Activated naive CD4-positive, alpha-beta T cell treated with anti-CD3 and anti-CD28 coated beads for 36 hours (primary cell): ENCODE results near the gene CRYBG1. TPM values are rescaled to one million over a fixed set of nuclear protein-coding genes. Genes with fewer than 3 reads are reported as not detected.
A peak's percentile ranks its signal among the peaks of the same experiment; 100 is the strongest.

Source experiments
- CTCF ChIA-PET: fragments of 350-600 bp; sonication (Branson Sonifier 250); formaldehyde crosslinking; loops from one replicate; lab custom pipeline; 2021; ENCODE audit warnings: antibody characterized with exemption; lab: Charles Lee
- DNase-seq: peaks from one replicate; pipeline ENCODE4 v3.0.0-alpha.2; 2020
- H3K27ac Mint-ChIP-seq: one replicate; pipeline ENCODE4 v1.8.0; 2021; ENCODE audit warnings: mild to moderate bottlenecking, mixed read lengths
- H3K27me3 Mint-ChIP-seq: one replicate; pipeline ENCODE4 v1.8.0; 2021; ENCODE audit warnings: low read depth, mixed read lengths
- H3K36me3 Mint-ChIP-seq: one replicate; pipeline ENCODE4 v1.8.0; 2021; ENCODE audit warnings: low read depth, mixed read lengths
- H3K4me1 Mint-ChIP-seq: one replicate; pipeline ENCODE4 v1.8.0; 2021; ENCODE audit warnings: low read depth, mixed read lengths
- H3K4me3 Mint-ChIP-seq: one replicate; pipeline ENCODE4 v1.8.0; 2021; ENCODE audit warnings: mild to moderate bottlenecking, moderate library complexity, mixed read lengths
- H3K9me3 Mint-ChIP-seq: one replicate; pipeline ENCODE4 v1.8.0; 2021; ENCODE audit warnings: mixed read lengths
- intact Hi-C: fragments of 100-400 bp; cut with micrococcal nuclease; formaldehyde crosslinking; loops from one replicate; pipeline ENCODE4 v1.15.1; 2023
- total RNA-seq, 2 experiments: library from RNA; stranded (reverse); gene quantifications; one replicate each; pipeline ENCODE4 v1.2.3, GENCODE V29; 2021

Gene CRYBG1
- total RNA-seq, 2 experiments from 2014 or later, result 12.9 to 13.0 TPM

- Mint-ChIP-seq H3K4me1 (peaks cover 7% of the 10 kb centered on the region), H3K27ac (no peak overlapping the region), H3K27me3 (no peaks in the 10 kb centered on the region), H3K36me3 (no peaks in the 10 kb centered on the region), H3K9me3 (no peaks in the 10 kb centered on the region), H3K4me3 (no peak overlapping the region)
- no peak for DNase-seq
- CTCF ChIA-PET, result no interaction called here
- intact Hi-C loops, result no loop called here
These were observed 134.5 kb downstream of the CRYBG1 start for GRCh38 chr6:106495014-106495413.

- CTCF ChIA-PET, result interaction anchor here (1.0 kb wide), 1 partner anchor 51 kb away, joined by 3 read pairs; no protein-coding TSS in a partner anchor
- DNase-seq, result no peak
- Mint-ChIP-seq H3K27ac (no peak overlapping the region), H3K9me3 (no peaks in the 10 kb centered on the region), H3K4me1 (peaks cover 7% of the 10 kb centered on the region), H3K36me3 (no peaks in the 10 kb centered on the region), H3K27me3 (no peaks in the 10 kb centered on the region), H3K4me3 (no peak overlapping the region)
- intact Hi-C loops, result no loop called here
These were observed 136.3 kb downstream of the CRYBG1 start for GRCh38 chr6:106496823-106497222.

GRCh38 chr6:106501960-106502371, 141.4 kb downstream of the CRYBG1 start:
- Mint-ChIP-seq H3K27ac (no peak overlapping the region), H3K4me1 (no peaks in the 10 kb centered on the region), H3K4me3 (no peak overlapping the region), H3K36me3 (no peaks in the 10 kb centered on the region), H3K27me3 (no peaks in the 10 kb centered on the region), H3K9me3 (no peaks in the 10 kb centered on the region)
- no peak for DNase-seq
- CTCF ChIA-PET, result interaction anchor here (1.4 kb wide), 1 partner anchor 8 kb away, joined by 4 read pairs; no protein-coding TSS in a partner anchor
- intact Hi-C loops, result no loop called here

DNA sequence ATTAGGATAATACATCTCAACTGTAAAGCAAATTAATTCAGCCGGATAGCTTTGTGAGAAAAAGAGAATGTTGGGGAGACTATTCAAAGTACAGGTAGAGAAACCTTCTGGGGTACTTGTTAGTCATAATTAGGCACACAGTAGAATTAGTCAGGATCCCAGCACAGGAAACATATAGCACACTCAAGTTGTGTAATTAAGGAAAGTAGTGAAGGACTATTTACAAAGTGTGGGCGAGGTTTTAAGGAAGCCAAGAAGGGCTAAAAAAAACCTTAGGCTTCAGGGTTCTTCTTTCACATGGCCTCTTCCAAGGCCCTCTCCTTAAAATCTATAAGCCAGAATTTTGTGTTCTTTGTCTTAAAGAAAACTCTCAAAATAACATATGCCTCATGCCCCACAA, 142.0 kb downstream of the CRYBG1 start:
- Mint-ChIP-seq H3K27me3 (no peaks in the 10 kb centered on the region), H3K9me3 (no peaks in the 10 kb centered on the region), H3K4me3 (no peak overlapping the region), H3K4me1 (no peaks in the 10 kb centered on the region), H3K36me3 (no peaks in the 10 kb centered on the region), H3K27ac (no peak overlapping the region)
- intact Hi-C loops, result no loop called here
- CTCF ChIA-PET, result no interaction called here
- DNase-seq, result no peak

DNA sequence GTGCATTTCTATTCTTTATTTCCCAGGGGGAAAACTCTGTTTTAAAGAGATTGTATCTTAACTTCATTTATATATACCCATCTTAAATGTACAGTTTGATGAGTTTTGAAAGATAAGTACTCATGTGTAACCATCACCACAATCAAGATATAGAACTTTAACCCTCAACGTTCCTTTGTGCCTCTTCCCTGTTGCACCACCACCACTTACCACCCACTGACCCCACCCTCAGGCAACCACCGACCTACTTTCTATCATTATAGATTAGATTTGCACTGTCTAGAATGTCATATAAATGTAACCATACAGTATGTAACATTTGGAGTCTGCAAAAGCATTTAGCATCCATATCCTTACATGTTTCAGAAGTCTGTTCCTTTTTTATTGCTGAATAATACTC, 147.8 kb downstream of the CRYBG1 start:
- H3K27me3 Mint-ChIP-seq, result peaks cover 4% of the 10 kb centered on the region
- intact Hi-C loops, result no loop called here
- no peak overlapping the region for H3K4me3 Mint-ChIP-seq
- CTCF ChIA-PET, result interaction anchor here (0.6 to 3.1 kb wide), 5 partner anchors 45 to 422 kb away, joined by 3 to 18 read pairs (median 7); no protein-coding TSS in a partner anchor
- H3K9me3 Mint-ChIP-seq, result no peaks in the 10 kb centered on the region
- DNase-seq, result no peak
- no peak overlapping the region for H3K27ac Mint-ChIP-seq
- H3K4me1 Mint-ChIP-seq, result peaks cover 17% of the 10 kb centered on the region
- peaks cover 2% of the 10 kb centered on the region for H3K36me3 Mint-ChIP-seq

- intact Hi-C loops, result no loop called here
- Mint-ChIP-seq H3K4me3 (no peak overlapping the region), H3K36me3 (peaks cover 2% of the 10 kb centered on the region), H3K9me3 (no peaks in the 10 kb centered on the region), H3K27me3 (peaks cover 4% of the 10 kb centered on the region), H3K27ac (no peak overlapping the region), H3K4me1 (peaks cover 23% of the 10 kb centered on the region)
- CTCF ChIA-PET, result interaction anchor here (1.0 to 5.4 kb wide), 10 partner anchors 13 to 64 kb away, joined by 3 to 53 read pairs (median 6); no protein-coding TSS in a partner anchor
- no peak for DNase-seq
These were observed 148.3 kb downstream of the CRYBG1 start for GRCh38 chr6:106508834-106509233.

DNA sequence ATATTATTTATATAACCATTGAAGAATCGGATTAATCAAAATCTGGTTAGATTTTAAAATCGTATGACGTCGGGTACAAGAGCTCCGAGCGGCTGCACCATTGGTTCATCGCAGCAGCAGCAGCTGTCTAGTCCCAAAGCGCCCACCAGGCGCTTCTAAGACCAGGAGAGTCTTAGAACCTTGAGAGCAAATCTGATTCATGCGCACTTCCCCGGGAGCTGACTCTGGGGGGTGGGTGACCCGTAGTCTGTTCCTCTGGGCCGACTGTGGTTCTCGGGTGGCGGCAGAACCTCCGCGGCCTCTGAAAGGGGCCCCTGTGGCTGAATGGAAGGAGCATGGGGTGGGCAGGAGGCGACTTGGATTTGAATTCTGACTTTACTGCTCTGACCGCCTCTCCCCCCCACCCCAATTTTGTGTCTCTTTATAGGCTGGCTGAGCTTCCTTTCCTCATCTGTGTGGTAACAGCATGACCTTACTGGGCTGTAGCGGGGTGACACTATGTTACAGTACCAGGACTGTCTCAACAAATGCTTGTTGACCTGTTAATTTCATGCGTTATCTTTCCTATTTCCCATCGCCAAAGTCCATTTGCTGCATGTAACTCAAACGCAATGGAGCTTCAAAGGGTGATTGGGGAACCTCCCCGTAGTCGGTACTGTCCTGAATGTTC, 149.0 kb downstream of the CRYBG1 start:
- Mint-ChIP-seq H3K36me3 (peaks cover 2% of the 10 kb centered on the region), H3K9me3 (no peaks in the 10 kb centered on the region), H3K4me1 (peaks cover 30% of the 10 kb centered on the region), H3K27me3 (peaks cover 4% of the 10 kb centered on the region), H3K4me3 (peak overlapping the region; percentile 89), H3K27ac (peak overlapping the region; percentile 8)
- intact Hi-C loops, result loop anchor here (1.0 to 10.0 kb wide), 5 partner anchors 15 to 1445 kb away; partner anchors contain the start of genes ATG5 and SEC63
- CTCF ChIA-PET, result interaction anchor here (1.0 to 5.4 kb wide), 13 partner anchors 8 to 65 kb away, joined by 3 to 53 read pairs (median 5); no protein-coding TSS in a partner anchor
- DNase-seq, result peak; percentile 34

DNA sequence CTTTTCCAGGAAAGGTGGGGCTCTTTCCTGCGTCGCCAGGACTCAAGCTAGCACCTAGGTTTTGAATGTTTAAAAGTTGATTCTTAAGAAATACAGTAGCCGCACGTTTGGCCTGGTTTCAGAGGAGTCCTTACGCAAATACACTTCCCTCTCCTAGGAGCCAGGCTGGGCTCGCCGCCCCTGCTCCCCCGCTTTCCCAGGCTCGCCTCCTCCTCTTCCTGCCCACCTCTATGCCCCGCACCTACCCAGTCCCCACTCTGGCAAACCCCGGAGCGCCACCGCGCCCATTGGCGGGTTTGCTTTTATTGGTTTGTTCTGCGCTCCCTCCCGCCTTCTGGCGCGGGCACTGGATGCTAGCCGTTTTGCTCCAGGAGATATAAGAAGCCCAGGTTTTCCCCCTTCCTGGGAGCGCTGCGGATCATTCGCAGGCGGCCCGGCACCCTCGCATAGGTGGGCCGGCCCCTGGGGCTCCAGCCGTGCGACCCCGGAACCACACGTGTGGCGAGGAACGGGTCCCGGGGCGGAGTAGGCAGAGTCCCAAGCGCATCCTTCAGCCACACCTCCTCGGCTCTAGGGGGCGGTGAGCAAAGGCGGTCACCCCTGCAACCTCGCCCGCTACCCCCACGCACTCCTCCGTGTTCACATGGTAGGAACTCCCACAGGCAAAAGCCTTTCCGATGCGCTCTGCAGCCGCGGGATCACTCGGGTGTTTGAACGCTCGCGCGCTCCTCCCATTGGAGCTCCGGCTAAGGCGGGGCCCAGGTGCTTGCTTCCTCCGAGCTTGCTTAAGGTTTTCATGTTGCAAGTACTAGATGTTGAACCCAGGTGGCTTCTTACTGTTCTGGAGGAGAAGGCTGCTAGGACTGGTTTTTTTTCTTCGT, 149.8 kb downstream of the CRYBG1 start:
- Mint-ChIP-seq H3K36me3 (peaks cover 2% of the 10 kb centered on the region), H3K27me3 (peaks cover 4% of the 10 kb centered on the region), H3K4me1 (peaks cover 38% of the 10 kb centered on the region), H3K4me3 (peak overlapping the region; percentile 89), H3K9me3 (no peaks in the 10 kb centered on the region), H3K27ac (peak overlapping the region; percentile 47)
- peak; percentile 83 for DNase-seq
- CTCF ChIA-PET, result interaction anchor here (0.5 to 5.4 kb wide), 17 partner anchors 9 to 311 kb away, joined by 3 to 53 read pairs (median 5); no protein-coding TSS in a partner anchor
- intact Hi-C loops, result loop anchor here (1.0 to 10.0 kb wide), 5 partner anchors 14 to 1444 kb away; partner anchors contain the start of genes ATG5 and SEC63

- DNase-seq, result peak; percentile 61
- peaks cover 44% of the 10 kb centered on the region for H3K4me1 Mint-ChIP-seq
- intact Hi-C loops, result loop anchor here (2.0 to 10.0 kb wide), 5 partner anchors 13 to 1443 kb away; partner anchors contain the start of genes CRYBG1 and SEC63
These were observed 151.0 kb downstream of the CRYBG1 start for GRCh38 chr6:106511288-106512047.

DNA sequence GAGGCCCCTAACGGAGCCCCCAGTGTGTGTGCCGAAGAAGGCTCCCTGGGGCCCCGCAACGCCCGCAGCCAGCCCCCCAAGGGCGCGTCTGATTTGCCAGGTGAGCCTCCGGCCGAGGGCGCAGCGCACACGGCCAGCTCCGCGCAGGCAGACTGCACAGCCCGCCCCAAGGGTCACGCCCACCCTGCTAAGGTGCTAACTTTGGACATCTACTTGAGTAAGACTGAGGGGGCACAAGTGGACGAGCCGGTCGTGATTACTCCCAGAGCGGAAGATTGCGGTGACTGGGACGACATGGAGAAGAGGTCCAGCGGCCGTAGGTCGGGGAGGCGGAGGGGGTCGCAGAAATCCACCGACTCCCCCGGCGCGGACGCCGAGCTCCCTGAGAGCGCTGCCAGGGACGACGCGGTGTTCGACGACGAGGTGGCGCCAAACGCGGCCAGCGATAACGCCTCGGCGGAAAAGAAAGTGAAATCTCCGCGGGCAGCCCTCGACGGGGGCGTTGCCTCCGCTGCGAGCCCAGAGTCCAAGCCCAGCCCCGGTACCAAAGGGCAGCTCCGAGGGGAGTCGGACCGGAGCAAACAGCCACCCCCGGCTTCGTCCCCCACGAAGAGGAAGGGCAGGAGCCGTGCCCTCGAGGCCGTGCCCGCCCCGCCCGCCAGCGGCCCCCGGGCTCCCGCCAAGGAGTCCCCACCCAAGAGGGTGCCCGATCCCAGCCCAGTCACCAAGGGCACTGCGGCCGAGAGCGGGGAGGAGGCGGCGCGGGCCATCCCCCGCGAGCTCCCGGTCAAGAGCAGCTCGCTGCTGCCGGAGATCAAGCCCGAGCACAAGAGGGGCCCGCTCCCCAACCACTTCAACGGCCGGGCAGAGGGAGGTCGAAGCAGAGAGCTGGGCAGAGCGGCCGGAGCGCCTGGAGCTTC, 151.8 kb downstream of the CRYBG1 start:
- Mint-ChIP-seq H3K4me3 (peak overlapping the region; percentile 89), H3K27me3 (peaks cover 4% of the 10 kb centered on the region), H3K4me1 (peaks cover 49% of the 10 kb centered on the region), H3K36me3 (peaks cover 2% of the 10 kb centered on the region), H3K27ac (peak overlapping the region; percentile 87), H3K9me3 (no peaks in the 10 kb centered on the region)
- intact Hi-C loops, result loop anchor here (2.0 to 10.0 kb wide), 4 partner anchors 34 to 1442 kb away; partner anchors contain the start of genes CRYBG1 and SEC63
- CTCF ChIA-PET, result interaction anchor here (0.7 to 5.4 kb wide), 17 partner anchors 10 to 173 kb away, joined by 3 to 53 read pairs (median 6); no protein-coding TSS in a partner anchor
- peak; percentile 81 for DNase-seq

More at GRCh38 chr6:106511288-106512047, 151.0 kb downstream of the CRYBG1 start:
- CTCF ChIA-PET, result interaction anchor here (0.5 to 5.4 kb wide), 17 partner anchors 10 to 172 kb away, joined by 3 to 53 read pairs (median 6); no protein-coding TSS in a partner anchor
- Mint-ChIP-seq H3K27me3 (peaks cover 4% of the 10 kb centered on the region), H3K36me3 (peaks cover 2% of the 10 kb centered on the region), H3K9me3 (no peaks in the 10 kb centered on the region), H3K27ac (peak overlapping the region; percentile 51), H3K4me3 (peak overlapping the region; percentile 89)
